HepG2 (cell line): ENCODE data around the gene ACTR10. TPM values are rescaled to one million over a fixed set of nuclear protein-coding genes. Genes with fewer than 3 reads are reported as not detected.

Experiments
- AFF4 ChIP-seq: sonication (generic); formaldehyde crosslinking; IDR thresholded peaks from 2 replicates; pipeline ENCODE4 v1.4.0; 2020; ENCODE audit warnings: missing genetic modification reagents
- BCL6 ChIP-seq: IDR thresholded peaks from 2 replicates; pipeline ENCODE4 v1.6.1; 2016; ENCODE audit warnings: missing genetic modification reagents, missing compliant biosample characterization
- CC2D1A ChIP-seq: sonication (generic); formaldehyde crosslinking; IDR thresholded peaks from 2 replicates; pipeline ENCODE4 v1.8.1; 2023; ENCODE audit warnings: mild to moderate bottlenecking, missing genetic modification reagents
- MLX ChIP-seq: IDR thresholded peaks from 2 replicates; pipeline ENCODE4 v1.6.1; 2016
- MYC ChIP-seq: sonication (generic); formaldehyde crosslinking; IDR thresholded peaks from 2 replicates; pipeline ENCODE4 v1.9.0; 2021; ENCODE audit warnings: missing genetic modification reagents, borderline replicate concordance
- NCOA2 ChIP-seq: sonication (generic); formaldehyde crosslinking; IDR thresholded peaks from 2 replicates; pipeline ENCODE4 v1.8.0; 2022; ENCODE audit warnings: inconsistent platforms
- NCOA5 ChIP-seq: sonication (generic); formaldehyde crosslinking; IDR thresholded peaks from 2 replicates; pipeline ENCODE4 v1.4.0; 2020; ENCODE audit warnings: missing genetic modification reagents
- SAP130 ChIP-seq: IDR thresholded peaks from 2 replicates; pipeline ENCODE4 v1.6.1; 2016; ENCODE audit warnings: low read depth
- TBX3 ChIP-seq: fragments of 450-650 bp; IDR thresholded peaks from 2 replicates; pipeline ENCODE4 v1.6.1; 2017; ENCODE audit warnings: antibody characterized with exemption, mild to moderate bottlenecking, inconsistent platforms, borderline replicate concordance
- ZBTB7B ChIP-seq: sonication (generic); formaldehyde crosslinking; IDR thresholded peaks from 2 replicates; pipeline ENCODE4 v1.4.0; 2020; ENCODE audit warnings: missing genetic modification reagents
- ZNF253 ChIP-seq: sonication (generic); formaldehyde crosslinking; IDR thresholded peaks from 2 replicates; pipeline ENCODE4 v1.8.0; 2022; ENCODE audit warnings: mild to moderate bottlenecking, missing genetic modification reagents, borderline replicate concordance
- ZNF766 ChIP-seq: sonication (generic); formaldehyde crosslinking; IDR thresholded peaks from 2 replicates; pipeline ENCODE4 v1.5.0; 2020; ENCODE audit warnings: missing genetic modification reagents, borderline replicate concordance
- ZSCAN31 ChIP-seq: sonication (generic); formaldehyde crosslinking; IDR thresholded peaks from 2 replicates; pipeline ENCODE4 v1.5.0; 2020; ENCODE audit warnings: low read depth, mild to moderate bottlenecking, missing genetic modification reagents
- polyA plus RNA-seq, 8 experiments: library from polyadenylated mRNA; depleted of rRNA in 3 of 8; stranded (reverse) in 7 of 8; unstranded in 1 of 8; fragments of >200 nt; fragmentation: Illumina TruSeq in 4 of 8; extraction: Trizol in 4 of 8; gene quantifications; 2 replicates each; pipeline versions ENCODE4 v1.2.1 to v1.2.3, GENCODE V29; 2011 to 2016; ENCODE audit warnings: low read depth in 4 of 8, missing spikeins in 1 of 8, mixed read lengths in 1 of 8; ENCODE audit not compliant: insufficient read depth in 1 of 8
- total RNA-seq, 5 experiments: library from RNA; depleted of rRNA; stranded (reverse); fragments of >200 nt; fragmentation: Illumina TruSeq; extraction: Trizol; gene quantifications; 2 replicates each; pipeline ENCODE4 v1.2.3, GENCODE V29; 2016; ENCODE audit warnings: low read depth in 1 of 5
- TF ChIP-seq, protein P1 (sequence below): sonication (generic); formaldehyde crosslinking; IDR thresholded peaks from 2 replicates; pipeline ENCODE4 v1.5.0; 2020; ENCODE audit warnings: mild to moderate bottlenecking, missing genetic modification reagents
- TF ChIP-seq, protein P2 (sequence below): sonication (generic); formaldehyde crosslinking; IDR thresholded peaks from 2 replicates; pipeline ENCODE4 v1.9.0; 2021; ENCODE audit warnings: missing genetic modification reagents, mild to moderate bottlenecking, borderline replicate concordance
- TF ChIP-seq, protein P3 (sequence below): sonication (generic); formaldehyde crosslinking; IDR thresholded peaks from 2 replicates; pipeline ENCODE4 v1.4.0; 2020; ENCODE audit warnings: missing genetic modification reagents

Gene ACTR10
- total and polyA plus RNA-seq, 2 of the 13 experiments (the other 11 are each of a cell fraction or from before 2014, with no cell fraction given) = 30.0 to 41.3 TPM

DNA sequence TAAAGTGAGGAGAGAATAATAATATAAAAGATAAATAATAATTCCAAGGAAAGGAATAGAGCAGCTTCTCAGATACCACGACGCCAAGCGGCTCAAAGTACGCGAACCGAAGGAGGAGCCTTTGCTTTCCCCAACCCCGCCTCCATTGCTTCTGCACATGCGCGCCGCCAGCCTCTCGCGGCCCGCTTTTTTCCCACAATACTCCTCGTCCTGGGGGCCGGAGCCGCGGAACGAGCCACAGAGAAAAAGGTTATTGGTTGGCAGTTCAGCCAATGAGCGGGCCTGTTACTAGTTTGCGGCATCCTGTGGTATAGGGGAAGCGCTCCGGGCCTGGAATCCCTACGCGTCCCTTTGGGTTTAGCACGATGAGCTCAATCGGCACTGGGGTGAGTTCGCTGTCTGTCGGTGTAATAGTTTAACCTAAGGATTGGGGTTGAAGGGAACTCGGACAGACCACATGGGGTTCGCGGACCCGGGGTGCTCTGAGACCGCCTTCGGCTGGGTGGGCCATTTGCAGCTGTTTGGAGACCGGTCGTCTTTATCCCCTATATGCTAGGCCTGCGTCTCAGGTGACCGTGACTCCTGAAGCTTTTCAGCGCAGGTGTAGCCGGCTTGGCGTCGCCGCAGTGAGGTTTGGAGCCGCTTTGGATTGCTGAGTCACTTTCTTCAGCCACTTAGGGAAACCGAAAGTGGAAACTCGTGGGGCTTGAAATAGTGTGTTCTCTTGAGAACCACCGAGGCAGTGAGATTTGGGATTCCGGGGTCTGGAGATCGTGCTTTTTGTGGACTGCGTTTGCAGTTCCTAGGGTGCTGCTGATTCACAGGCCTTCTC is 44.8 kb downstream of the ACTR10 start, which contains the start of gene PSMA3 (continued):
- TF ChIP-seq, protein P1, sequence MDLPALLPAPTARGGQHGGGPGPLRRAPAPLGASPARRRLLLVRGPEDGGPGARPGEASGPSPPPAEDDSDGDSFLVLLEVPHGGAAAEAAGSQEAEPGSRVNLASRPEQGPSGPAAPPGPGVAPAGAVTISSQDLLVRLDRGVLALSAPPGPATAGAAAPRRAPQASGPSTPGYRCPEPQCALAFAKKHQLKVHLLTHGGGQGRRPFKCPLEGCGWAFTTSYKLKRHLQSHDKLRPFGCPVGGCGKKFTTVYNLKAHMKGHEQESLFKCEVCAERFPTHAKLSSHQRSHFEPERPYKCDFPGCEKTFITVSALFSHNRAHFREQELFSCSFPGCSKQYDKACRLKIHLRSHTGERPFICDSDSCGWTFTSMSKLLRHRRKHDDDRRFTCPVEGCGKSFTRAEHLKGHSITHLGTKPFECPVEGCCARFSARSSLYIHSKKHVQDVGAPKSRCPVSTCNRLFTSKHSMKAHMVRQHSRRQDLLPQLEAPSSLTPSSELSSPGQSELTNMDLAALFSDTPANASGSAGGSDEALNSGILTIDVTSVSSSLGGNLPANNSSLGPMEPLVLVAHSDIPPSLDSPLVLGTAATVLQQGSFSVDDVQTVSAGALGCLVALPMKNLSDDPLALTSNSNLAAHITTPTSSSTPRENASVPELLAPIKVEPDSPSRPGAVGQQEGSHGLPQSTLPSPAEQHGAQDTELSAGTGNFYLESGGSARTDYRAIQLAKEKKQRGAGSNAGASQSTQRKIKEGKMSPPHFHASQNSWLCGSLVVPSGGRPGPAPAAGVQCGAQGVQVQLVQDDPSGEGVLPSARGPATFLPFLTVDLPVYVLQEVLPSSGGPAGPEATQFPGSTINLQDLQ = 0 out of 2 replicates have a peak, but pooled peaks have one; percentile 51
- TF ChIP-seq NCOA2 (0 out of 2 replicates have a peak, but pooled peaks have one; percentile 4), MLX (CRISPR knock-in tag) (no peak), MYC (peak; percentile 65; the same call in 1 of the 2 replicates), BCL6 (CRISPR knock-in tag) (0 out of 2 replicates have a peak, but pooled peaks have one; percentile 6), SAP130 (peak; percentile 92), ZSCAN31 (CRISPR knock-in tag) (no peak), TBX3 (no peak), ZBTB7B (no peak), NCOA5 (no peak), ZNF253 (CRISPR knock-in tag) (peak; percentile 30; the same call in 1 of the 2 replicates), ZNF766 (CRISPR knock-in tag) (0 out of 2 replicates have a peak, but pooled peaks have one; percentile 16), AFF4 (no peak), CC2D1A (CRISPR knock-in tag) (no peak)
- TF ChIP-seq, protein P2, sequence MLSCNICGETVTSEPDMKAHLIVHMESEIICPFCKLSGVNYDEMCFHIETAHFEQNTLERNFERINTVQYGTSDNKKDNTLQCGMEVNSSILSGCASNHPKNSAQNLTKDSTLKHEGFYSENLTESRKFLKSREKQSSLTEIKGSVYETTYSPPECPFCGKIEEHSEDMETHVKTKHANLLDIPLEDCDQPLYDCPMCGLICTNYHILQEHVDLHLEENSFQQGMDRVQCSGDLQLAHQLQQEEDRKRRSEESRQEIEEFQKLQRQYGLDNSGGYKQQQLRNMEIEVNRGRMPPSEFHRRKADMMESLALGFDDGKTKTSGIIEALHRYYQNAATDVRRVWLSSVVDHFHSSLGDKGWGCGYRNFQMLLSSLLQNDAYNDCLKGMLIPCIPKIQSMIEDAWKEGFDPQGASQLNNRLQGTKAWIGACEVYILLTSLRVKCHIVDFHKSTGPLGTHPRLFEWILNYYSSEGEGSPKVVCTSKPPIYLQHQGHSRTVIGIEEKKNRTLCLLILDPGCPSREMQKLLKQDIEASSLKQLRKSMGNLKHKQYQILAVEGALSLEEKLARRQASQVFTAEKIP (CRISPR knock-in tag) = no peak
- TF ChIP-seq, protein P3, sequence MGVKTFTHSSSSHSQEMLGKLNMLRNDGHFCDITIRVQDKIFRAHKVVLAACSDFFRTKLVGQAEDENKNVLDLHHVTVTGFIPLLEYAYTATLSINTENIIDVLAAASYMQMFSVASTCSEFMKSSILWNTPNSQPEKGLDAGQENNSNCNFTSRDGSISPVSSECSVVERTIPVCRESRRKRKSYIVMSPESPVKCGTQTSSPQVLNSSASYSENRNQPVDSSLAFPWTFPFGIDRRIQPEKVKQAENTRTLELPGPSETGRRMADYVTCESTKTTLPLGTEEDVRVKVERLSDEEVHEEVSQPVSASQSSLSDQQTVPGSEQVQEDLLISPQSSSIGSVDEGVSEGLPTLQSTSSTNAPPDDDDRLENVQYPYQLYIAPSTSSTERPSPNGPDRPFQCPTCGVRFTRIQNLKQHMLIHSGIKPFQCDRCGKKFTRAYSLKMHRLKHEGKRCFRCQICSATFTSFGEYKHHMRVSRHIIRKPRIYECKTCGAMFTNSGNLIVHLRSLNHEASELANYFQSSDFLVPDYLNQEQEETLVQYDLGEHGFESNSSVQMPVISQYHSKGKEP (CRISPR knock-in tag) = no peak
